Stimulated activated CD4-positive, alpha-beta T cell treated with anti-CD3 and anti-CD28 coated beads, Interleukin-12 subunit alpha, Interleukin-12 subunit beta, amount 100 ng/mL, for 24 hours (primary cell): Measurements from ENCODE around the gene PCDHB2.
"Not testable (repeated sequence)": the region's sequence is repeated elsewhere in the genome, so short reads cannot be mapped to it uniquely, and the experiment has no call there.

Experiments
- DNase-seq, 2 experiments: peaks; one replicate each; pipeline ENCODE4 v3.0.0-alpha.2; 2020; ENCODE audit warnings: low read depth in 2 of 2

The PCDHB2 gene

DNA sequence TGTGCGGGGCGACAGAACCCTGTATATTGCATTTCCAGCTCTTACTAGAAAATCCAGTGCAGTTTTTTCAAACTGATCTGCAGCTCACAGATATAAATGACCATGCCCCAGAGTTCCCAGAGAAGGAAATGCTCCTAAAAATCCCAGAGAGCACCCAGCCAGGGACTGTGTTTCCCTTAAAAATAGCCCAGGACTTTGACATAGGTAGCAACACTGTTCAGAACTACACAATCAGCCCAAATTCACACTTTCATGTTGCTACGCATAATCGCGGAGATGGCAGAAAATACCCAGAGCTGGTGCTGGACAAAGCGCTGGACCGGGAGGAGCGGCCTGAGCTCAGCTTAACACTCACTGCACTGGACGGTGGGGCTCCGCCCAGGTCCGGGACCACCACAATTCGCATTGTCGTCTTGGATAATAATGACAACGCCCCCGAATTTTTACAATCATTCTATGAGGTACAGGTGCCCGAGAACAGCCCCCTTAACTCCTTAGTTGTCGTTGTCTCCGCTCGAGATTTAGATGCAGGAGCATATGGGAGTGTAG is 41.4 kb downstream of the PCDHB2 start:
- DNase-seq: no peak

DNA sequence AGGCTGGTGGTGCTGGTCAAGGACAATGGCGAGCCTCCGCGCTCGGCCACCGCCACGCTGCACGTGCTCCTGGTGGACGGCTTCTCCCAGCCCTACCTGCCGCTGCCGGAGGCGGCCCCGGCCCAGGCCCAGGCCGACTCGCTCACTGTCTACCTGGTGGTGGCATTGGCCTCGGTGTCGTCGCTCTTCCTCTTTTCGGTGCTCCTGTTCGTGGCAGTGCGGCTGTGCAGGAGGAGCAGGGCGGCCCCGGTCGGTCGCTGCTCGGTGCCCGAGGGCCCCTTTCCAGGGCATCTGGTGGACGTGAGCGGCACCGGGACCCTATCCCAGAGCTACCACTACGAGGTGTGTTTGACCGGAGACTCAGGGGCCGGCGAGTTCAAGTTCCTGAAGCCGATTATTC is 42.9 kb downstream of the PCDHB2 start:
- DNase-seq: not testable (repeated sequence)
